T47D (cell line): ENCODE results near the gene CEACAM6.

Source experiments
- DNase-seq, 2 experiments: peaks; one replicate each; pipeline versions ENCODE4 v3.0.0 to v3.0.0-alpha.2; 2011 to 2012; ENCODE audit warnings: low read depth in 1 of 2, low spot score in 1 of 2
- JUND ChIP-seq: IDR thresholded peaks from 2 replicates; pipeline ENCODE4 v1.6.1; 2012; ENCODE audit warnings: low read depth
- in situ Hi-C: cut with HindIII; loops from 2 replicates; pipeline ENCODE4 v1.10.0; 2016; ENCODE audit warnings: low sequenced_read_pairs, low pct_unique_long_range_greater_than_20kb

CEACAM6 gene

DNA sequence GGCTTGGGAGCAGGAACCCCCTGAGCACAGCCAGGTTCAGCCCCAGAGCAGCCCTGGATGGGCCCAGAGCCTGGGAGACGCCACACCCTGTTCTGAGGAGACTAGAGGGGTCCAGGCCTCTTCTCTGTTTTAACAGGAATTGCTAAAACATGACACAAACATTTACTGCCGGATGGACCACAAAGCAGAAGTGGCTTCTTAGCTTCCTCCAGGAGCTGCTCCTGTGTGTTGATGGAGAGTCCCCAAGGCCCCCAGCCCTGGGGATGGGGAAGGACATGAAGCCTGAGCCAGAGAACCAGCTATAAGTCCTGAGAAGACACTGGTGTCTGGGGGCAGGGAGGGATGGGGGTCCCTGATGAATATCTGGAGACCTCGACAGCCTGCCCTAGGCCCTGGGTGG, 55.7 kb downstream of the CEACAM6 start:
- in situ Hi-C loops: no loop called here
- TF ChIP-seq JUND: no peak
- no peak for DNase-seq

DNA sequence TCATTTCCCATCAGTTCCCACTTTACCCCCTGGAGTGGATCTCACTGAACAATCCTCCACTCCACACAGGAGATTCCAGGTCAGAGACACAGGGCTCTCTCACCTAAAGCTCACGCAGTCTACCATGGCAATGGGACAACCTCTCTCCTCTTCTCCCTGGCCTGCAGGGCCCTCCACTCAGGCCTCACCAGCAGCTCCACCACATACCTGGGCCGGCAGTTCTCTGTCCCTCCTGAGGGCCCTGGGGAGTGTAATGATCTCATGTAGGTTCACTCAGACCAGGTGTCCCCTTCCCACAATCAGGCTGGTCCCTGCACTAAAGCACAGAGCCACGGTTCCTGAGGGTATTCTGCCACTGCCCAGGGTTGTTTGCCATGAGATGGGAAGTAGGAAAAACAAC, 56.7 kb downstream of the CEACAM6 start:
- DNase-seq: no peak
- in situ Hi-C loops: no loop called here
- TF ChIP-seq JUND: no peak

DNA sequence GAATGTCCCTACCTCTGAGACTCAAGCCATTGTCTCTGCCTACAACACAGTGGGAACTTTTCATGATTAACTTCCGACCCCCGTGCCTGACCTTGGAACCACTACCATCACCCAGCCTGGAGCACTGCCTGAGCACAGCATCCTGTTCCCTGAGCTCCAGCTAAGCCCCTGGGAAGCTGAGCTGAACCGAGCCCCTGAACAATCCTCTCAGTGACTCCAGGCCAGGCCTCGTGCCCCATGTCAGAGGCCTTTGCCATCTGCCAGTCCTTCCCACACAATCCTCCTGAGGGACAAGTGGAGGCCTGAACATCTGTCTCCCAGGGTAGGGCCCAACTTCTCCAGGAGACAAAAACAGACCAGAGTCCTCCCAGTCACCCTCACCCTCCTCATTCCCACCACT, 58.6 kb downstream of the CEACAM6 start:
- no peak for TF ChIP-seq JUND
- in situ Hi-C loops: no loop called here
- DNase-seq: no peak

DNA sequence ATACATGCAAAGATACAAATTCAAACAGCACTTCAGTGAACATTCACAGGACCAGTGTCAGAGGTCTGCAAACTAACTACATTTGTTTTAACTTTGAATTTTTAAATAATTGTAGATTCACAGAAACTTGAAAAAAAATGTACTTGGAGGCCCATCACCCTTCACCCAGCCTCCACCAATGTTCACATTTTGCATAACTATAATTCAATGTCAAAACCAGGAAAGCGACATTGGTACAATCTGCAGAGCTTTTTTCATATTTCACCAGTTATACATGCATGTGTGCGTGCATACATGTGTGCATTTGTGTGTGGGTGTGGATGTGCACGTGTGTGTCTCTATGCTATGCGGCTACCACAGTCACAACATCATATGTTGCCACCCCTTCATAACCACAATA, 60.0 kb downstream of the CEACAM6 start:
- DNase-seq: no peak
- in situ Hi-C loops: no loop called here
- TF ChIP-seq JUND: no peak

DNA sequence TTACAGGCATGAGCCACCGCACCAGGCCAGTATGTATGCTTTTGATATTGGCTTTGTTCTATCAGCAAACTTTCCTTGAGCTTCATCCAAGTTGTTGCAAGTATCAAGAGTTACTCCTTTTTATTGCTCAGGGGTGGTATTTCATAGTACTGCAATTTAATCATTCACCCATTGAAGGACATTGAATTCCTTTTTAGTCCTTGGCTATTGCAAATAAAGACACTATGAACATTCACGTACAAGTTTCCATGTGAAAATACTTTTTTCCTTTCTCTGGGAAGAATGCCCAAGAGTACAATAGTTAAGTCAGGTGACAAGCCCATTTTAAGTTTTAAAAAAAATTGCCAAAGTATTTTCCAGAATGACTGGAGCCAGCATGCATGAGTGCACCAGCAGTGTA, 61.4 kb downstream of the CEACAM6 start:
- DNase-seq: no peak
- TF ChIP-seq JUND: no peak
- in situ Hi-C loops: no loop called here

DNA sequence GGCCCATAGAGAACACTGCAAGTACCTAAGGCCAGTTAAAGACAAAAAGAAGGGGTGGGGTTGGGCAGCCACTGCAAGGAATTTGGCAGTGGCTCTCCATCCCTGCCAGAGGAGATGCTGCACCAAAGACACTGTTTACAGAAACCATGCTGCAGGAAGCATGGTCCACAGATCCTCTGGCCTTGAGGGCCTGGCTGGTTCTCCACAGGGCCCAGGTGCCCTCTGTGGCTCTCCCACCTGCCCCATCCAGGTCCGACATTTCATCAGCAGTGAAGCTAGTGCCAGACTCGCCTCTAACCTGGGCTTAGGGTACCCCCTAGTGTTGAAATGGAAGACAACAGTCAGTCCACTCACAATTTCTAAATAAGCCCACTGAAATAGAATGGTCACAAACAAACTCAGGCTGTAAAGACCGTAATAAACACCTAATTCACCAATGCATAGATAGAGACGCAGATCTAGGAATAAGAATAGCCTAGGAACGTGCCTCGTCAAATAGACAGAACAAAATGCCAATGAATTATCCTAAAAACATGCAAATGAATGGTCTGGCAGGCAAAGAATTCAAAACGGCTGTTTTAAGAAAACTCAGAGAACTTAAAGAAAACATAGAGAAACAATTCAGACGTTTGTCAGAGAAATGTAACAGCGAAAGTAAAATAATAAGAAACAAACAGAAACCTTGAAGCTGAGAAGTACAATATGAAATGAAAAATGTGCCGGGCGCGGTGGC, 65.8 kb downstream of the CEACAM6 start:
- no peak for TF ChIP-seq JUND
- in situ Hi-C loops: no loop called here
- DNase-seq: peak; percentile 49 to 78
